Keratinocyte (primary cell): Measurements from ENCODE around the gene ARFRP1. TPM values are rescaled to one million over a fixed set of nuclear protein-coding genes. Genes with fewer than 3 reads are reported as not detected.

ENCODE experiments used
- DNase-seq: peaks from one replicate; pipeline ENCODE4 v3.0.0-alpha.2; 2011; ENCODE audit warnings: low read depth, missing footprints, low spot score
- FAIRE-seq: peaks from 2 replicates; lab custom pipeline; 2011; peaks lifted over from hg19 to GRCh38; lab: Jason Lieb, UNC
- H2AFZ ChIP-seq: 2 replicates; pipeline ENCODE4 v1.6.0; 2012; ENCODE audit warnings: low read length, control low read depth, inconsistent platforms; ENCODE audit not compliant: control insufficient read depth
- H3K27ac ChIP-seq: 2 replicates; pipeline ENCODE4 v1.5.1; 2011; ENCODE audit warnings: low read length; ENCODE audit not compliant: control insufficient read depth, insufficient read depth
- H3K27me3 ChIP-seq: 3 replicates; pipeline ENCODE4 v1.6.0; 2011; ENCODE audit warnings: low read length; ENCODE audit not compliant: control insufficient read depth, insufficient read depth; ENCODE audit errors: extremely low read depth
- H3K36me3 ChIP-seq, 2 experiments: 2 replicates in 1 of 2; 3 replicates in 1 of 2; pipeline ENCODE4 v1.5.1; 2011; ENCODE audit warnings: low read length in 2 of 2, mild to moderate bottlenecking in 1 of 2; ENCODE audit not compliant: control insufficient read depth in 2 of 2, insufficient read depth in 2 of 2; ENCODE audit errors: extremely low read depth in 1 of 2
- H3K4me1 ChIP-seq: 3 replicates; pipeline ENCODE4 v1.5.1; 2011; ENCODE audit warnings: low read length; ENCODE audit not compliant: control insufficient read depth, insufficient read depth; ENCODE audit errors: extremely low read depth
- H3K4me2 ChIP-seq: 3 replicates; pipeline ENCODE4 v1.6.0; 2011; ENCODE audit warnings: low read depth, low read length; ENCODE audit not compliant: control insufficient read depth, insufficient read depth; ENCODE audit errors: extremely low read depth
- H3K4me3 ChIP-seq, 3 experiments: fragments of 200-600 bp in 1 of 3; sonication (generic) in 1 of 3; 2 replicates in 2 of 3; 3 replicates in 1 of 3; pipeline ENCODE4 v1.5.1; 2011 to 2016; ENCODE audit warnings: low read length in 3 of 3, mild to moderate bottlenecking in 3 of 3, control low read depth in 2 of 3, inconsistent platforms in 1 of 3, low read depth in 1 of 3, mixed read lengths in 1 of 3, mixed run types in 1 of 3, moderate library complexity in 1 of 3; ENCODE audit not compliant: control insufficient read depth in 2 of 3, insufficient read depth in 2 of 3; ENCODE audit errors: extremely low read depth in 1 of 3
- H3K79me2 ChIP-seq: 2 replicates; pipeline ENCODE4 v1.6.0; 2012; ENCODE audit warnings: low read length; ENCODE audit not compliant: control insufficient read depth, insufficient read depth
- H3K9ac ChIP-seq: 3 replicates; pipeline ENCODE4 v1.6.0; 2011; ENCODE audit warnings: low read length; ENCODE audit not compliant: control insufficient read depth, insufficient read depth; ENCODE audit errors: extremely low read depth
- H3K9me1 ChIP-seq: 3 replicates; pipeline ENCODE4 v1.6.0; 2011; ENCODE audit warnings: low read length; ENCODE audit not compliant: control insufficient read depth, insufficient read depth; ENCODE audit errors: extremely low read depth
- H3K9me3 ChIP-seq: 2 replicates; pipeline ENCODE4 v1.5.1; 2012; ENCODE audit warnings: low read depth, low read length; ENCODE audit not compliant: control insufficient read depth
- H4K20me1 ChIP-seq: 3 replicates; pipeline ENCODE4 v1.6.0; 2011; ENCODE audit warnings: low read length; ENCODE audit not compliant: control insufficient read depth, insufficient read depth; ENCODE audit errors: extremely low read depth
- CTCF ChIP-seq, 3 experiments: IDR thresholded peaks in 1 of 3; conservative IDR thresholded peaks in 1 of 3; optimal IDR thresholded peaks in 1 of 3; 2 replicates in 2 of 3; 3 replicates in 1 of 3; pipeline versions ENCODE3 to v1.5.1; 2011; ENCODE audit warnings: low read length in 3 of 3, mild to moderate bottlenecking in 3 of 3, moderate library complexity in 2 of 3, control low read depth in 1 of 3, inconsistent platforms in 1 of 3; ENCODE audit not compliant: insufficient read depth in 2 of 3; ENCODE audit errors: extremely low read depth in 1 of 3
- EZH2 ChIP-seq: IDR thresholded peaks from one replicate; pipeline ENCODE4 v1.6.1; 2012; ENCODE audit warnings: inconsistent platforms, mild to moderate bottlenecking, low read length, moderate library complexity
- dilution Hi-C: fragments of 300-500 bp; cut with MboI; formaldehyde crosslinking; loops from one replicate; pipeline ENCODE4 v1.7.0; 2020; ENCODE audit warnings: low sequenced_read_pairs; ENCODE audit not compliant: extremely low pct_ligation_motif_present
- polyA plus RNA-seq, 5 experiments: library from polyadenylated mRNA; depleted of rRNA in 3 of 5; stranded (reverse) in 3 of 5; stranded (forward) in 1 of 5; unstranded in 1 of 5; fragments of >200 nt; gene quantifications; 1 replicate in 1 of 5; 2 replicates in 3 of 5; 3 replicates in 1 of 5; pipeline versions ENCODE4 v1.2.1 to v1.2.3, GENCODE V29; 2011 to 2012; ENCODE audit warnings: missing spikeins in 2 of 5, low read depth in 1 of 5, low replicate concordance in 1 of 5

Gene ARFRP1
- polyA plus RNA-seq, 1 donor (not counting 4 experiments of a cell fraction or from before 2014, with no cell fraction given): 30.4 TPM

DNA sequence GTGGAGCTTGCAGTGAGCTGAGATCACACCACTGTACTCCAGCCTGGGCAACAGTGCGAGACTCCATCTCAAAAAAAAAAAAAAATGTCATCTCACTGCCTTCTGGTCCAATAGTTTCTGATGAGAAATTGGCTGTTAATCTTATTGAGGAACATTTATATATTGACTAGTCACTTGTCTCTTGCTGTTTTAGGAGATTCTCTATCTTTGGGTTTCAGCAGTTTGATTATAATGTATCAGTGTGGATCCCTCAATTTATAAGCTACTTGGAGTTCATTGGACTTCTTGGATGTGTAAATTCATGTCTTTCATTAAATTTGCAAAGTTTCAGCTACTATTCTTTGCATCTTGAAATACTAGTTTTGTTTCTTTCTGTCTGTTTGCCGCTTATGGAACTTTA lies 11.2 kb upstream of the ARFRP1 start:
- dilution Hi-C loops: no loop called here
- peaks cover 4% of the 10 kb centered on the region for H4K20me1 ChIP-seq
- H3K79me2 ChIP-seq: peaks cover 59% of the 10 kb centered on the region
- no peaks in the 10 kb centered on the region for H3K4me1 ChIP-seq
- DNase-seq (no peak), FAIRE-seq (no peak)
- H3K9me3 ChIP-seq: no peaks in the 10 kb centered on the region
- H3K9ac ChIP-seq: no peak overlapping the region
- TF ChIP-seq EZH2 (no peak), CTCF (optimal IDR thresholded peaks at IDR 0.05 in 1 of 3, IDR thresholded peaks at IDR 0.05 in 1 of 3, conservative IDR thresholded peaks at IDR 0.05 in 1 of 3; ENCODE audit: extremely low read depth in 1 of 3, insufficient read depth in 2 of 3, low read length in 3 of 3) (no peak)
- H3K36me3 ChIP-seq: peaks cover 6 to 10% of the 10 kb centered on the region in 2 experiments
- H3K4me3 ChIP-seq: no peak overlapping the region
- no peaks in the 10 kb centered on the region for H3K9me1 ChIP-seq
- no peaks in the 10 kb centered on the region for H3K27me3 ChIP-seq
- no peak overlapping the region for H3K27ac ChIP-seq
- no peak overlapping the region for H2AFZ ChIP-seq
- no peak overlapping the region for H3K4me2 ChIP-seq

DNA sequence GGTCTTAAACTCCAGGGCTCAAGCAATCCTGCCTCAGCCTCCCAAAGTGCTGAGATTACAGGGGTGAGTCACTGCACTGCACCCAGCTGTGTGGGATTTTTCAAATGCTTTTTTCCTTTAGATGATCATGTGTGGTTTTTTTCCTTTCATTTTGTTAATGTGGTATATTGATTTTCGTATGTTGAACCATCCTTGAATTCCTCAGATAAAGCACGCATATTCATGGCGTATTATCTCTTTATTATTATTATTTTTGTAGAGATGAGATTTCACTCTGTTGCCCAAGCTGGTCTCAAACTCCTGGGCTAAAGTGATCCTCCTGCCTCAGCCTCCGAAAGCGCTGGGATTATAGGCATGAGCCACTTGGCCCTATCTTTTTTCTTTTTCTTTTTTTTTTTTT lies 7.1 kb upstream of the ARFRP1 start:
- no peak overlapping the region for H3K4me3 ChIP-seq
- TF ChIP-seq EZH2 (no peak), CTCF (optimal IDR thresholded peaks at IDR 0.05 in 1 of 3, IDR thresholded peaks at IDR 0.05 in 1 of 3, conservative IDR thresholded peaks at IDR 0.05 in 1 of 3; ENCODE audit: extremely low read depth in 1 of 3, insufficient read depth in 2 of 3, low read length in 3 of 3) (no peak)
- H2AFZ ChIP-seq: no peak overlapping the region
- no peaks in the 10 kb centered on the region for H3K9me1 ChIP-seq
- no peak overlapping the region for H3K27ac ChIP-seq
- peaks cover 80% of the 10 kb centered on the region for H3K79me2 ChIP-seq
- FAIRE-seq (no peak), DNase-seq (no peak)
- H3K27me3 ChIP-seq: no peaks in the 10 kb centered on the region
- dilution Hi-C loops: no loop called here
- no peaks in the 10 kb centered on the region for H4K20me1 ChIP-seq
- peaks cover 4 to 11% of the 10 kb centered on the region in 2 experiments for H3K36me3 ChIP-seq
- no peak overlapping the region for H3K4me2 ChIP-seq
- no peaks in the 10 kb centered on the region for H3K4me1 ChIP-seq
- no peak overlapping the region for H3K9ac ChIP-seq
- no peaks in the 10 kb centered on the region for H3K9me3 ChIP-seq
